DOHH2 (cell line): Measurements from ENCODE around the gene SLC8A1.

Source experiments
- CTCF ChIP-seq: fragments of 200-600 bp; sonication (generic); IDR thresholded peaks from one replicate; pipeline ENCODE4 v1.5.1; 2014; ENCODE audit warnings: antibody characterized with exemption, mild to moderate bottlenecking, low read depth, low read length; ENCODE audit not compliant: poor library complexity, severe bottlenecking
- EZH2phosphoT487 ChIP-seq: fragments of 200-600 bp; sonication (generic); IDR thresholded peaks from 2 replicates; pipeline ENCODE4 v1.6.1; 2017; ENCODE audit warnings: borderline replicate concordance, mild to moderate bottlenecking, antibody characterized with exemption, low read length, moderate library complexity, mixed read lengths

GRCh38 chr2:40332191-40332826 lies 119.6 kb downstream of the SLC8A1 start:
- TF ChIP-seq CTCF (no peak), EZH2phosphoT487 (no peak)
